HuH-7.5 (cell line): ENCODE data around the gene CLPTM1L.
"Not testable (repeated sequence)": the region's sequence is repeated elsewhere in the genome, so short reads cannot be mapped to it uniquely, and the experiment has no call there.

Experiments used
- DNase-seq: peaks from one replicate; pipeline ENCODE4 v3.0.0; 2011; ENCODE audit warnings: low spot score

The CLPTM1L gene

DNA sequence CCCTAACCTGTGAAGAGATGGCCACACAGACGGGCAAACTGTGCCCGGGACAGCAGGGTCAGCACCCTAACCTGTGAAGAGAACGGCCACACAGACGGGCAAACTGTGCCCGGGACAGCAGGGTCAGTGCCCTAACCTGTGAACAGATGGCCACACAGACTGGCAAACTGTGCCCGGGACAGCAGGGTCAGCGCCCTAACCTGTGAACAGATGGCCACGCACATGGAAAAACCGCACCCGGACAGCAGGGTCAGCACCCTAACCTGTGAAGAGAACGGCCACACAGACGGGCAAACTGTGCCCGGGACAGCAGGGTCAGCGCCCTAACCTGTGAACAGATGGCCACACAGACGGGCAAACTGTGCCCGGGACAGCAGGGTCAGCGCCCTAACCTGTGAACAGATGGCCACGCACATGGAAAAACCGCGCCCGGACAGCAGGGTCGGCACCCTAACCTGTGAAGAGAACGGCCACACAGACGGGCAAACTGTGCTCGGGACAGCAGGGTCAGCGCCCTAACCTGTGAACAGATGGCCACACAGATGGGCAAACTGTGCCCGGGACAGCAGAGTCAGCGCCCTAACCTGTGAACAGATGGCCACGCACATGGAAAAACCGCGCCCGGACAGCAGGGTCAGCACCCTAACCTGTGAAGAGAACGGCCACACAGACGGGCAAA lies 5.6 kb downstream of the CLPTM1L start:
- DNase-seq: not testable (repeated sequence)

DNA sequence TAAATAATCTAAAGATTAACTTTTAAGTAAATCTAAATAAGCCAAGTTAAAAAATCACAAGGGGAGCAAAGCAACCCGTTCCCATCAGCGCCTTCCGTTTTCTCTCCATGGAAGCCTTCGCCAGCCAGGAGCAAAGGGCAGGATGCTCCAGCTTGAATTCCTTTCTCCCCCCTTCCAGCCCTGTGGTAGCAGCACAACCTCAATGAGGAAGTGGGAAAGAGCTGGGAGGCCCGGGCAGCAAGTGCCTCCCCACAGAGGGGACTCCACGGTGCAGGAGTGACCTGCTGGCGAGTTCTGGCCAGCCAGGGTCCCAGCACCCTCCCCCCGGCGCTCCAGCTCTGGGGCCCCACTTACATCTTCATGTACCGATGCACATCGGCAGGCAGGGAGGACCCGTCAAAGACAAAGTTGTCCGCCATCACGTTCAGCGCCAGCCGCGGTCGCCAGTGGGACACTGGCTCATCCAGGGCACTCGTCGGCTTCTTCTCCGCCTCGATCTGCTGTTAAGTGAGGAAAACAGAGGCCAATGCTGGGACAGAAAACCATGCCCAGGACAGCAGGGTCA lies 6.3 kb downstream of the CLPTM1L start:
- no peak for DNase-seq

- no peak for DNase-seq
Measured at GRCh38 chr5:1338196-1338490, 6.8 kb downstream of the CLPTM1L start.

DNA sequence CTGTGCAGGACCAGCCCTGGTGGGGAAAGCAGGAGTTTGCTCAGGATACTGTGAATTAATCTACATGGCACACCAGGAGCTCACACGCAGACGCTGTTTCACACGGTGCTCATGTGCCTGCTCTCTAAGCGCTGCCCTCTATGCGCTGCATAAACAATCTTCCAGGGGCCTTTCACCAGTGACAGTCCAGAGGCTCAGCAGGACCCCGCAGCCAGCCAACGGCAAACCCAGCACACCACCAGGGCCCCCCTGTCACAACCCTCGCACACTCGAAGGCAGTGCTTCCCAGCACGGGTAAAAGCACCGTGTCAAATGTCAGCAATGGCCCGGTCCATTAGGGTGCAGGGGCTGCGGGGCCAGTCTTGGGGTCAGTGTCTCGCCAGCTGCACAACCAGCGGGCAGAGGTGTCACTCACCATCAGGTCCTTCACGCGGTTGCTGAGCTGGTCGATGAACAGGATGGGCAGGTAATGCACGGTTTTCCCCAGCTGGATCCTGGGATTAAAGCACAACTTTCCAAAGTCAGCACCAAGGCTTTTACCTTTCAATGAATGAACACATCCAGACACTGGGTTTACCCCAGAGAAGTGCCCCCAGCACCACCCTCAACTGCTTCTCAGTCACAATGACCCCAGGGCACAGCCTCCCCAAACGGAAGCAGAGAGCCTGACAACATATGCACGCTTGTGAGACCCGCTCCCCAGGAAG lies 7.3 kb downstream of the CLPTM1L start:
- no peak for DNase-seq

GRCh38 chr5:1336749-1337488 lies 8.0 kb downstream of the CLPTM1L start:
- no peak for DNase-seq

- DNase-seq: no peak
Measured at GRCh38 chr5:1336106-1336561, 8.8 kb downstream of the CLPTM1L start.

DNA sequence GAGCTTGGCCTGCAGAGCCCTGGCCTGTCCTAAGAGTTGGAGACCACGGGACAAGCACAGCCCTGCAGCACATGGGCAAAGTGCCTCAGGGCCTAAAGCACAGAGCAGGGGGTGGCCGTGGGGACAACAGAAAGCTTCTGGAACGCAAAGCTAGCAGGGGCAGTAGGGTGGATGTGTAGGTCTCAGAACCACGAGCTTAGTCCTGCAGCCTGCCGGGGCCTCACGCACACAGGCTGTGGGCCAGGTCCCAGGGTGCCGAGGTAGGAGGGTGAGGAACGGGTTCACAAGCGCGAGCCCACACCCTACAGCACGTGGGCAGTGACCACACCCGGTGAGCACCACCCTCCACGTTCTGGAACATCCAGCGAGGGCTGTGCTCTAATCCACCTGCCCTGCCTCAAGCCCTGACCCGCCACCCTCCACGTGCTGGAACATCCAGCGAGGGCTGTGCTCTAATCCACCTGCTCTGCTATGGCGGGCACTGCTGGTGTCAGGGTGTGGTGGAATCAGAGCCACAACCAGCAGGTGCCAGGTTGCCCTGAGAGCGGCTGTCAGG lies 9.3 kb downstream of the CLPTM1L start:
- DNase-seq: no peak

GRCh38 chr5:1334831-1335539 lies 9.9 kb downstream of the CLPTM1L start:
- DNase-seq: no peak

DNA sequence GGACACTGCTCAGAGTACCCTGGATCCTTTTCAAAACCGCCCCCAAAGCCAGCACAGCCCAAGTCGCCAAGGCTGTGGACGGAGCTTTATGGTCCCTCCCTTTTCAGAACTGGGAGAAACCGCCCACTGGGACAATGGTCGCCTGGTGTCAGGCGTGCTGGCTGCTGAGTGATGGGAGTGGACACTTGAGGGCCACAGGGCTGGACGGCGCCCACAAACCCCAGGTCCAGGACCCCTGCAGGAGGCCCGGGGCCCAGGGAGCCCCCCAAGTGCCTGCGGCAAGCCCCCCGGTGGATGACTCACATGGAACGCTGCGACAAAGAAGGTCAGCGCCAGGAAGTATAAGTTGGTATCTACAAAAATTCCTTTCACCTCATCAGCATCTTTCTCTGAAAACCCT lies 10.9 kb downstream of the CLPTM1L start:
- no peak for DNase-seq

GRCh38 chr5:1333286-1333685 lies 11.6 kb downstream of the CLPTM1L start:
- not testable (repeated sequence) for DNase-seq

DNA sequence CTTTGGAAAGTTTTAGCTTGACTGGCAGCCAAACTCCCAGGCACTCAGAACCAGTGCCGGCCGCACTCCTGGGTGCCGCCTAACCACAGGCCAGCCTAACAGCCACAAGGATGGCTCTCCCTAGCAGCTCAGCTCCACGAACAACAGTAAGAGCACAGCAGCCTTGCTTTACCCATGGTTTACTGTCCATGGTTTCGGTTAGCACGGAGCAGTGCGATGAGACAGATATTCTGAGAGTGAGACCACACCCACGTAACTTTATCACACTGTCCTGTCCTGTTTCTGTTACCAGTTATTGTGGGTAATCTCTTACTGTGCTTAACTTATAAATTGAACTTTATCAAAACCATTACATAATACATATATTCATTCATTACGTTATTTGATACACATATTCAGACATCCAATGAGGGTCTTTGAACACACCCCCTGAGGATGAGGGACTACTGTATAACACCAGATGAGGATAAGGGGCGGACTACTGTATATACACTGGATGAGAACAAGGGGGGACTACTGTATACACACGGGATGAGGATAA lies 12.4 kb downstream of the CLPTM1L start:
- DNase-seq: no peak

GRCh38 chr5:1331861-1332405 lies 13.0 kb downstream of the CLPTM1L start:
- no peak for DNase-seq

- no peak for DNase-seq
Measured at GRCh38 chr5:1330847-1331831, 13.8 kb downstream of the CLPTM1L start.

GRCh38 chr5:1330146-1330846 lies 14.6 kb downstream of the CLPTM1L start:
- DNase-seq: no peak

- DNase-seq: no peak
Measured at GRCh38 chr5:1329111-1329579, 15.8 kb downstream of the CLPTM1L start.

DNA sequence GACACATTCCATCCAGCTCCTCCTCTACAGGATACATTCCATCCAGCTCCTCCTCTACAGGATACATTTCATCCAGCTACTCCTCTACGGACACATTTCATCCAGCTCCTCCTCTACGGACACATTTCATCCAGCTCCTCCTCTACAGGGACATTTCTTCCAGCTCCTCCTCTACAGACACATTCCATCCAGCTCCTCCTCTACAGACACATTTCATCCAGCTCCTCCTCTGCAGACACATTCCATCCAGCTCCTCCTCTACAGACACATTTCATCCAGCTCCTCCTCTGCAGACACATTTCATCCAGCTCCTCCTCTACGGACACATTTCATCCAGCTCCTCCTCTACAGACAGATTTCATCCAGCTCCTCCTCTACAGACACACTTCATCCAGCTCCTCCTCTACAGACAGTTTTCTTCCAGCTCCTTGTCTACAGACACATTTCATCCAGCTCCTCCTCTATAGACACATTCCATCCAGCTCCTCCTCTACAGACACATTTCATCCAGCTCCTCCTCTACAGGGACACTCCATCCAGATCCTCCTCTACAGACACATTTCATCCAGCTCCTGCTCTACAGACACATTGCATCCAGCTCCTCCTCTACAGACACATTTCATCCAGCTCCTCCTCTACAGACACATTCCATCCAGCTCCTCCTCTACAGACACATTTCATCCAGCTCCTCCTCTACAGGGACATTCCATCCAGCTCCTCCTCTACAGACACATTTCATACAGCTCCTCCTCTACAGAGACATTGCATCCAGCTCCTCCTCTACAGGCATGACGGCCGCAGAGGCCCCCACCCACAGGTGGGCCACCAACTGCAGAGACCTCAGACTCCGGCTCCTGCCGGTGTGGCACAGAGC lies 16.4 kb downstream of the CLPTM1L start:
- not testable (repeated sequence) for DNase-seq

DNA sequence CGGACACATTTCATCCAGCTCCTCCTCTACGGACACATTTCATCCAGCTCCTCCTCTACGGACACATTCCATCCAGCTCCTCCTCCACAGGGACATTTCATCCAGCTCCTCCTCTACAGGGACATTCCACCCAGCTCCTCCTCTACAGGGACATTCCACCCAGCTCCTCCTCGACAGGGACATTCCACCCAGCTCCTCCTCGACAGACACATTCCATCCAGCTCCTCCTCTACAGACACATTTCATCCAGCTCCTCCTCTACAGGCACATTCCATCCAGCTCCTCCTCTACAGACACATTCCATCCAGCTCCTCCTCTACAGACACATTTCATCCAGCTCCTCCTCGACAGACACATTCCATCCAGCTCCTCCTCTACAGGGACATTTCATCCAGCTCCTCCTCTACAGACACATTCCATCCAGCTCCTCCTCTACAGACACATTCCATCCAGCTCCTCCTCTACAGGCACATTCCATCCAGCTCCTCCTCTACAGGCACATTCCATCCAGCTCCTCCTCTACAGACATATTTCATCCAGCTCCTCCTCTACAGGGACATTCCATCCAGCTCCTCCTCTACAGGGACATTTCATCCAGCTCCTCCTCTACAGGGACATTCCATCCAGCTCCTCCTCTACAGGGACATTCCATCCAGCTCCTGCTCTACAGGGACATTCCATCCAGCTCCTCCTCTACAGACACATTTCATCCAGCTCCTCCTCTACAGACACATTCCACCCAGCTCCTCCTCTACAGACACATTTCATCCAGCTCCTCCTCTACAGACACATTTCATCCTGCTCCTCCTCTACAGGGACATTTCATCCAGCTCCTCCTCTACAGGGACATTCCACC lies 17.8 kb downstream of the CLPTM1L start:
- not testable (repeated sequence) for DNase-seq
